ENCODE data around the gene AHCYL1. TPM values are rescaled to one million over a fixed set of nuclear protein-coding genes. Genes with fewer than 3 reads are reported as not detected.

The AHCYL1 gene
- total and polyA plus RNA-seq, 2 experiments from 2014 or later, result 56.2 to 97.6 TPM

GRCh38 chr1:110039641-110040040 lies 55.1 kb downstream of the AHCYL1 start:
- Histone ChIP-seq H3K4me2 (no peak overlapping the region), H2AFZ (no peak overlapping the region), H3K4me3 (no peak overlapping the region), H3K36me3 (replicated peaks; ENCODE audit: insufficient read depth, low read depth) (peaks cover 3% of the 10 kb centered on the region), H4K20me1 (ENCODE audit: insufficient read depth, poor library complexity, severe bottlenecking) (peaks cover 24% of the 10 kb centered on the region), H3K27ac (no peak overlapping the region), H3K27me3 (no peaks in the 10 kb centered on the region), H3K79me2 (peaks cover 28% of the 10 kb centered on the region), H3K9me2 (replicated peaks; ENCODE audit: insufficient read depth) (no peaks in the 10 kb centered on the region), H3K9me3 (ENCODE audit: low read depth) (no peaks in the 10 kb centered on the region), H3K4me1 (ENCODE audit: insufficient read depth) (peaks cover 6% of the 10 kb centered on the region)
- no peak for DNase-seq (ENCODE audit: low spot score)
- no peak for TF ChIP-seq EZH2 (IDR thresholded peaks at IDR 0.05; ENCODE audit: borderline replicate concordance)
- TF ChIP-seq CTCF (IDR thresholded peaks at IDR 0.05; ENCODE audit: poor library complexity), result no peak
- no peak for TF ChIP-seq EZH2phosphoT487 (IDR thresholded peaks at IDR 0.05; ENCODE audit: low read depth, severe bottlenecking, unreplicated experiment)
- WGBS (ENCODE audit: low lambda C conversion rate, missing lambda C conversion rate), result 92% methylated on average over 4 of the region's 4 CpGs

- H3K4me2 ChIP-seq, result no peak overlapping the region
- no peak for DNase-seq (ENCODE audit: low spot score)
- no peak overlapping the region for H3K4me3 ChIP-seq
- H3K27ac ChIP-seq, result no peak overlapping the region
- H3K79me2 ChIP-seq, result peaks cover 22% of the 10 kb centered on the region
- no peaks in the 10 kb centered on the region for H3K9me2 ChIP-seq (replicated peaks; ENCODE audit: insufficient read depth)
- H3K36me3 ChIP-seq (replicated peaks; ENCODE audit: insufficient read depth, low read depth), result peaks cover 3% of the 10 kb centered on the region
- peaks cover 21% of the 10 kb centered on the region for H4K20me1 ChIP-seq (ENCODE audit: insufficient read depth, poor library complexity, severe bottlenecking)
- H3K27me3 ChIP-seq, result no peaks in the 10 kb centered on the region
- H2AFZ ChIP-seq, result no peak overlapping the region
- H3K9me3 ChIP-seq (ENCODE audit: low read depth), result no peaks in the 10 kb centered on the region
- TF ChIP-seq CTCF (IDR thresholded peaks at IDR 0.05; ENCODE audit: poor library complexity) (no peak), EZH2 (IDR thresholded peaks at IDR 0.05; ENCODE audit: borderline replicate concordance) (no peak), EZH2phosphoT487 (IDR thresholded peaks at IDR 0.05; ENCODE audit: low read depth, severe bottlenecking, unreplicated experiment) (no peak)
- H3K4me1 ChIP-seq (ENCODE audit: insufficient read depth), result peaks cover 6% of the 10 kb centered on the region
- 96% methylated on average over 4 of the region's 4 CpGs for WGBS (ENCODE audit: low lambda C conversion rate, missing lambda C conversion rate)
Measured at GRCh38 chr1:110040548-110040947, 56.0 kb downstream of the AHCYL1 start.

- Histone ChIP-seq H3K4me1 (ENCODE audit: insufficient read depth) (no peaks in the 10 kb centered on the region), H3K9me3 (ENCODE audit: low read depth) (no peaks in the 10 kb centered on the region), H3K79me2 (no peaks in the 10 kb centered on the region), H2AFZ (no peak overlapping the region), H3K4me2 (no peak overlapping the region), H3K36me3 (replicated peaks; ENCODE audit: insufficient read depth, low read depth) (peaks cover 3% of the 10 kb centered on the region), H4K20me1 (ENCODE audit: insufficient read depth, poor library complexity, severe bottlenecking) (no peaks in the 10 kb centered on the region), H3K4me3 (no peak overlapping the region), H3K27me3 (no peaks in the 10 kb centered on the region), H3K9me2 (replicated peaks; ENCODE audit: insufficient read depth) (no peaks in the 10 kb centered on the region), H3K27ac (no peak overlapping the region)
- over 99% methylated on average over 10 of the region's 10 CpGs for WGBS (ENCODE audit: low lambda C conversion rate, missing lambda C conversion rate)
- TF ChIP-seq CTCF (IDR thresholded peaks at IDR 0.05; ENCODE audit: poor library complexity) (no peak), EZH2phosphoT487 (IDR thresholded peaks at IDR 0.05; ENCODE audit: low read depth, severe bottlenecking, unreplicated experiment) (no peak), EZH2 (IDR thresholded peaks at IDR 0.05; ENCODE audit: borderline replicate concordance) (no peak)
- DNase-seq (ENCODE audit: low spot score), result no peak
Measured at GRCh38 chr1:110043016-110043415, 58.5 kb downstream of the AHCYL1 start.

GRCh38 chr1:110047463-110047862 lies 62.9 kb downstream of the AHCYL1 start:
- no peak overlapping the region for H3K27ac ChIP-seq
- peaks cover 3% of the 10 kb centered on the region for H3K36me3 ChIP-seq (replicated peaks; ENCODE audit: insufficient read depth, low read depth)
- no peak for DNase-seq (ENCODE audit: low spot score)
- H3K79me2 ChIP-seq, result no peaks in the 10 kb centered on the region
- H2AFZ ChIP-seq, result no peak overlapping the region
- no peaks in the 10 kb centered on the region for H3K27me3 ChIP-seq
- H3K4me1 ChIP-seq (ENCODE audit: insufficient read depth), result no peaks in the 10 kb centered on the region
- TF ChIP-seq EZH2phosphoT487 (IDR thresholded peaks at IDR 0.05; ENCODE audit: low read depth, severe bottlenecking, unreplicated experiment), result no peak
- TF ChIP-seq EZH2 (IDR thresholded peaks at IDR 0.05; ENCODE audit: borderline replicate concordance), result no peak
- TF ChIP-seq CTCF (IDR thresholded peaks at IDR 0.05; ENCODE audit: poor library complexity), result no peak
- no peaks in the 10 kb centered on the region for H3K9me2 ChIP-seq (replicated peaks; ENCODE audit: insufficient read depth)
- no peak overlapping the region for H3K4me3 ChIP-seq
- H3K4me2 ChIP-seq, result no peak overlapping the region
- 79% methylated on average over 3 of the region's 3 CpGs for WGBS (ENCODE audit: low lambda C conversion rate, missing lambda C conversion rate)
- H3K9me3 ChIP-seq (ENCODE audit: low read depth), result no peaks in the 10 kb centered on the region
- no peaks in the 10 kb centered on the region for H4K20me1 ChIP-seq (ENCODE audit: insufficient read depth, poor library complexity, severe bottlenecking)

All from hepatocyte (in vitro differentiated cells).